ENCODE data around the gene ATAD3C.
"Not testable (repeated sequence)": the region's sequence is repeated elsewhere in the genome, so short reads cannot be mapped to it uniquely, and the experiment has no call there.

ATAD3C gene

GRCh38 chr1:1415751-1416150 is 33.7 kb upstream of the ATAD3C start:
- DNase-seq (ENCODE audit: low spot score), result no peak
- no peak for TF ChIP-seq CTCF (IDR thresholded peaks at IDR 0.05; ENCODE audit: borderline replicate concordance, control extremely low read depth, extremely low read depth, insufficient read depth, missing control alignments)
- in situ Hi-C loops (cut with MboI; ENCODE audit: low sequenced_read_pairs, unreplicated experiment), result no loop called here

- in situ Hi-C loops (cut with MboI; ENCODE audit: low sequenced_read_pairs, unreplicated experiment); DNase-seq (ENCODE audit: low spot score): not testable (repeated sequence)
These were observed 32.1 kb upstream of the ATAD3C start for GRCh38 chr1:1417396-1417795.

- in situ Hi-C loops (cut with MboI; ENCODE audit: low sequenced_read_pairs, unreplicated experiment), result not testable (repeated sequence)
- DNase-seq (ENCODE audit: low spot score), result peak; percentile 50
These were observed 31.5 kb upstream of the ATAD3C start for GRCh38 chr1:1417825-1418463.

- in situ Hi-C loops (cut with MboI; ENCODE audit: low sequenced_read_pairs, unreplicated experiment), result no loop called here
- DNase-seq (ENCODE audit: low spot score), result peak; percentile 47
- TF ChIP-seq CTCF (IDR thresholded peaks at IDR 0.05; ENCODE audit: borderline replicate concordance, control extremely low read depth, extremely low read depth, insufficient read depth, missing control alignments), result no peak
These were observed 30.8 kb upstream of the ATAD3C start for GRCh38 chr1:1418464-1419362.

GRCh38 chr1:1419363-1419812 is 30.1 kb upstream of the ATAD3C start:
- TF ChIP-seq CTCF (IDR thresholded peaks at IDR 0.05; ENCODE audit: borderline replicate concordance, control extremely low read depth, extremely low read depth, insufficient read depth, missing control alignments), result no peak
- in situ Hi-C loops (cut with MboI; ENCODE audit: low sequenced_read_pairs, unreplicated experiment), result no loop called here
- DNase-seq (ENCODE audit: low spot score), result no peak

GRCh38 chr1:1419813-1420653 is 29.5 kb upstream of the ATAD3C start:
- DNase-seq (ENCODE audit: low spot score), result no peak
- in situ Hi-C loops (cut with MboI; ENCODE audit: low sequenced_read_pairs, unreplicated experiment), result no loop called here
- TF ChIP-seq CTCF (IDR thresholded peaks at IDR 0.05; ENCODE audit: borderline replicate concordance, control extremely low read depth, extremely low read depth, insufficient read depth, missing control alignments), result no peak

- TF ChIP-seq CTCF (IDR thresholded peaks at IDR 0.05; ENCODE audit: borderline replicate concordance, control extremely low read depth, extremely low read depth, insufficient read depth, missing control alignments), result no peak
- no peak for DNase-seq (ENCODE audit: low spot score)
- in situ Hi-C loops (cut with MboI; ENCODE audit: low sequenced_read_pairs, unreplicated experiment), result no loop called here
These were observed 28.8 kb upstream of the ATAD3C start for GRCh38 chr1:1420654-1421141.
